Stimulated activated CD8-positive, alpha-beta memory T cell treated with anti-CD3 and anti-CD28 coated beads, Interleukin-7, amount 100 ng/mL, for 24 hours (primary cell): ENCODE results near the gene CLK3.
A peak's percentile ranks its signal among the peaks of the same experiment; 100 is the strongest.
"Not testable (repeated sequence)": the region's sequence is repeated elsewhere in the genome, so short reads cannot be mapped to it uniquely, and the experiment has no call there.

Experiments
- DNase-seq: peaks from one replicate; pipeline ENCODE4 v3.0.0-alpha.2; 2020; ENCODE audit warnings: low read depth

Gene CLK3

DNA sequence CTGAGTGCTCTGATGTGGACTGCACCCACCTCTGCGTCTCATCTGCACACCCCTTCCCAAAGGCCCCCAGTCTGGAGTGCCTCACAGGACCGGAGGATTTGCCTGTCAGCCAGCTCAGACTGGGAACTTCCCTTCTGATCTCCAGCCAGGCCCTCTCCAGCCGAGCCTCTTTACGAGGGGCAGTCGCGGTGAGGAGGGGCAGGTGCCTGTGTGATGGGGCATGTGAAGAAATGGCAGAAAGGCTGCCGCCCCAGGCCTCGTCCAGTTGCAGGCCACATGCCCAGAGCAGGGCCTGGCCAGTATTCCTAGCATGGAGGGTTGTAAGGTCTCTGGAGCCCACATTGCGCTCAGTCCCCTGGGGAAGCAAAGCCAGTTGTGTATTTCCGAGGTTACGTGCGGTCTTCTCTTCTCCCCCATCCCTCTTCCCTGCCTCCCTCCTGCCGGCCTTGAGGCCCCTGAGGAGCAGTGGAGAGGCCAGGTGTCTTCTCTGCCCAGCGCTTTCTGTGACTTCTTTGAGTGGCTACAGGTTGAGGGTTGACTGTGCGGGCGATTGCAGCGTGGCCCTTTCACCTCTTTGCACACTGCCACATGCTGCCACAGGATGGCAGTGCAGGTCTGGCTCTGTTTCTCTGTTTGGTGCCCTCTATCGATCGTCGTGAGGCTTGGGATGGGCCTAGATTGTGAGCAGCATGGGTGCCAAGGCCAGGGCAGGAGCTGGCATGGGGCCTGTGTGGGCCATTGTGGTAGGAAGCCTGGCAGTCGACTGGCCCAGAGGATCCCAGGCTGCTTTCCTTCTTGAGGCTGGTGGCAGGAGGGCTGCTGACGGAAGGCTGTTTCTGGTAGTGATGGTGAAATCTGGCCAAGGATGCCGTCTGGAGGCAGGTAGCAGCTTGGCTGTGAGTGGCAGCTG is 5.3 kb downstream of the CLK3 start:
- DNase-seq, result no peak

DNA sequence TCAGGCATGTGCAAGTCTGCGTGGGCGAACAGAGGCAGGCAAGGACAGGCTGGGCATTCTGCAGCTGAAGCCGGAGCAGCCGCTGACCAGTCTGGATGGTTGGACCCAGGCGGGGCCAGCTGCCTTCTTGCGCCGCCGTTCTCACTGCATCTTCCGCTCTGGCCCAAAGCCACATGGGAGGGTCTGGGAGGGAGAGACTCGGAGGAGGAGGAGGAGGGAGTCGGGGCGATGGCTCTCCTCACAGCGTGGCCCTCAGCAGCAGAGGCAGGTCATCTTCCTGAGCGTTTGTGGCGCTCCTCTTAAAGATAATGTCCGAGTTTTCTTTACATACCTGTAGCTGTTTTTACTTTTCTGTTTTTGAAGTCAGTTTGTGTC is 5.9 kb downstream of the CLK3 start:
- no peak for DNase-seq

DNA sequence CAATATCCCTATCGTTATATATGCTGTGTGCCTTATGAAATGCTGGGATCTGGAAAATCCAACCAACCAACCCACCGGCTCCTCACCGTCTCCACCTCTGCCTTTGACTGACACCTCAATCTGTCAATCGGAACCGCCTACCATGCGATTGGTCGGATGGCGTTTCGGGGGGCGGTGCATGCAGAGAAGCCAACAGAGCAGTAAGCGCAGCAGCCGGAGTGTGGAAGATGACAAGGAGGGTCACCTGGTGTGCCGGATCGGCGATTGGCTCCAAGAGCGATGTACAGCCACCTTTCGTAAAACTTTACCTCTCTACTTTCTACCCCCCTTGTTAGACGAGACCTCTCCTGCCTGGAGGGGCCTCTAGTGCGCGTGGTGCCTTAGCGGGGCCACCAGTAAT is 6.3 kb downstream of the CLK3 start:
- no peak for DNase-seq

DNA sequence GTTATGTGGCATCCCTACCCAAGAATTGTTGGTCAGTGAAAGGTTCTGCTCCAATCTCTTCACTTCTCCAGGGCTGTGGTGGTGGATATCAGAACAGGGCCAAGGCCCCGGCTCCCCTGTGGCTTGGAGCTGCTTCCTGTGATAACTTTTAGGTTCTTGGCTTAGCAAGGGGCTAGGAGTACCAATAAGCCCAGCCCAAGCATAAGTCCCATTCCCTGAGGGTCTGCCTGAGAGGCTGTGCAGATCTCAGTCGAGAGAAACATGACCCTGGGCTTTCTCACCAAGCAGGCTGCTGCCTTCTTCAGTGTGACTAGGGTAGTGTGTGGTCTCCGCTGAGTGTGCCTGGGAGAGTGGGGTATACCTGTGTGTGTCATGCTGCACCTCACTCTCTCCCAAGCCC is 7.1 kb downstream of the CLK3 start:
- DNase-seq, result no peak

DNA sequence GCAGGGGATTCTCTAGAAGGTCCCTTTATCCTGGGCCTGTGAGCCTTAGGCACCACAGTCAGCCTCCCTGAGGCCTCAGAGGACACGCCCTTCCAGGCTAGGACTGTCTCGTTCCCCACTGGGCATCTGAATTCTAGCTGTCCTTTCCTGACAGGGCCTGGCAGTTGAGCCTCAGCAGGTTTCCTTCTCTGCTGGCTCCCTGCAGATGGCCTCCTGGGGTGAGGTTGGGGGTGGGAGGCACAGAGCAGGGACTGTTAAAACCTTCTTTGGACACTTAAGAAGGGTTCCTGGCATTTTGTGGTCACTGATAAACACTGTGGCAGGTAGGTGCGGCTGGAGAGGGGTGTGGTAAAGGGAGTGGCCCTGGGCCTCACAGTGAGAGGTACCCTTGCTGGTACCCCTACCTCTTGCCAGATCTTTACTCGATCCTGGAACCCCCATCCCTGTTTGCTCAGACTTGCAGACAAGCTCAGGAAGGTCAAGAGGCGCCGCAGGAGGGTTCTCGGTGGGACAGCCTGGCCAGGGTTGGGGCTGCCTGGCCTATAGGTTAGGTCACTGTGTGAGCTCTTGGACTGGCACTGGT is 8.5 kb downstream of the CLK3 start:
- DNase-seq, result no peak

DNA sequence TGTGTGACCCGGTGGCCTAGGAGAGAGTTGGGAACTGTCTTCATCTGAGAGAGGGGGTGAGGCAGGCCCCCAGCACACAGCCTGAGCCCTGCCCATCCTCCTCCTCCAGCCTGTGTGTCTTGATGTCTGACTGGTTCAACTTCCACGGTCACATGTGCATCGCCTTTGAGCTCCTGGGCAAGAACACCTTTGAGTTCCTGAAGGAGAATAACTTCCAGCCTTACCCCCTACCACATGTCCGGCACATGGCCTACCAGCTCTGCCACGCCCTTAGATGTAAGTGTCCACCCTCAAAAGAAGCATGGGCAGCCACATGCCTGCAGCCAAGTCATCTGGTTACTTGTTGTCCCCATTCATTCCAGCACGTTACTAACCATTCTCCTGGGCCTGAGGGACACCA is 10.1 kb downstream of the CLK3 start:
- no peak for DNase-seq

DNA sequence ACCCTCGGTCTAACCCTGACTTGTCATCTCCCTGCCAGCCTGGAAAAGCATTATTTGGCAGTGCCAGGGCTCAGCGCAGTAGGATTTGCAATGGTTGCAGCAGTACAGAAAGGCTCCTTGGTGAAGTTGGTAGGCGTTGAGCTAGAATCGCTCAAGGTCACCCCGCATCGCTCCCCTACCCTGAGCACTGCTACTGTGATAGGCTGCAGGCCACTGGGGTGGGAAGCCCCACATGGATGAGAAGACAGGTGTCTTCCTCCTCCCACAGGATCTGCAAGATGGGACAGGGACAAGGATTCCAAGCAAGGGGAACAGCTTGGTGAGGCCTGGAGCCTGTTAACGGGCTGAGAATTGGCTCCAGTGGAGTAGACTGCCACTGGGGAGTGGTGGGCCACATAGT is 10.7 kb downstream of the CLK3 start:
- DNase-seq, result no peak

DNA sequence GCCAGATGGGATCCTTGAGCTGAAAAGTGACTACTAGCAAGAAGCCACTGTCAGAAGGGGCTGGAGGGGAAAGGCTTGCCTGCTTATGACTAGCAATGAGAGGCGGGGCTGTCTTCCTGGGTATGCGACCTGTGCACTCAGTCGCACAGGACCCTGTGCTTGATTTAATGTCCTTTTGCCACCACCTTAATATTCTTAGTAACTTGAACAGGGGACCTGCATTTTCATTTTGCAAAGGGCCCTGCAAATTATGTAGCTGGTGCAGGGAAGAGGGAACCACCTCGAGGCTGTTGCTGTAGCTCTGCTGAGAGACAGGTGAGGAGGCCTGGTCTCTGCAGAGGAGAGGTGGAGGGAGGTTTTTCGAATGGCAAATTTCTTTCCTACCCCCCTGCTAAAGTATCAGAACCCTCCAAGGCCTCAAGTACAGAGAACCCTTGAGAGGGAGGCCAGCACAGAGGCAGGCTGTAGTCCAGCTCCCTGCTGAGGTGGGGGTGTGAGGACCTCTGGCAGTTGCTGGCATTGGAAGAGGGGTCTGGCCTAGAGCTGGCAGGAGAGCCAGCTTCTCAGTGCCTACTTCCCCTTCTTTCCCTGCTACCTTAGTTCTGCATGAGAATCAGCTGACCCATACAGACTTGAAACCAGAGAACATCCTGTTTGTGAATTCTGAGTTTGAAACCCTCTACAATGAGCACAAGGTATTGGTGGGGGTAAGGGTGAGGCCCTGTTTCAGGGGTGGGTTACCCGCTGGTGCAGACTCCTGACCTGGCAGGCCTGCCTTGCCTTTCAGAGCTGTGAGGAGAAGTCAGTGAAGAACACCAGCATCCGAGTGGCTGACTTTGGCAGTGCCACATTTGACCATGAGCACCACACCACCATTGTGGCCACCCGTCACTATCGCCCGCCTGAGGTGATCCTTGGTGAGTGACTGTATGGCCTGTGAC is 11.4 kb downstream of the CLK3 start:
- no peak for DNase-seq

DNA sequence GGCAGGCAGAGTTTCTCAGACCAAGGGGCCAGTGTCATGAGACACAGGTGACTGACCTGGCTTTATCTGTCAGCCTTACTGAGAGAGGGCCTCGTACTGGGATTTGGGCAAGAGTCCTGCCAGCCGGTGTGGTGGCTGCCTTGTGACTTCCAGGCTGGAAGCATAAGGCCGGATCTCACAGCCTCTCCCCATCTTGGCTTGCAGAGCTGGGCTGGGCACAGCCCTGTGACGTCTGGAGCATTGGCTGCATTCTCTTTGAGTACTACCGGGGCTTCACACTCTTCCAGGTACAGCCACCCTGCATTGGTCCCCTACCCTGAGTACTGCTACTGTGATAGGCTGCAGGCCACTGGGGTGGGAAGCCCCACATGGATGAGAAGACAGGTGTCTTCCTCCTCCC is 12.1 kb downstream of the CLK3 start:
- no peak for DNase-seq

DNA sequence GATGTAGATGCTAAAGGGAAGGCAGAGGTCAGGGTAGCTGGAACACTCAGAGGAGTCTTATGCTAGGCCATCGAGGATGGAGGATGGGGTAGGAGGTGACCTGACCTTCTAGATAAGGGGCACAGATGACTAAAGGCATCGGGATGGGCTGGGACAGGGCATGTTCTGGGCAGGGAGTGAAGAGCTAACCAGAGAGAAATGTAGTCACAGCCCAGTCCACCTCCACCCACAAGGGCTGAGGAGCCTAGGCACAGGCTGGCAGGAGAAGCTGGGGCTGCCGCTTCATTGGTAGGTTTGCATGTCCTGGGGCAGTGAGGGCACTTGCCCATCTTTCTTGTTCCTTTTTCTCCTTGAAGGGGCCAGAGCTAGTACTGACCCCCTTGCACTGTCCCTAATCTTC is 12.6 kb downstream of the CLK3 start:
- DNase-seq, result no peak

DNA sequence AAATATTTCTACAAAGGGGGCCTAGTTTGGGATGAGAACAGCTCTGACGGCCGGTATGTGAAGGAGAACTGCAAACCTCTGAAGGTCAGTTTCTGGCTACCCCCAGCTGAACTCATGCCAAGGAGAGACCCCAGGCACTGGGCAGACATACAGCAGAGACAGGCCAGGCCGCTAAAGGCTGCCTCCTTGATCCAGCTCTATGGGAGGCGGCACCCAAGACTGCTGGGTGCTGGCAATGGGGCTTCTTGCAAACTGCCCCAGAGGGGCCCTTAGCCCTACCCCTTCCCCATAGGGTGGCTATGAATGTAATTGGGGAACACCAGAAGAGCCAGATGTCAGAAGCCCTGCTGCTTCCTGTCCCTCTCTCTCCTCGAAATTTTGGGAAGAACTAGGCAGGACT is 13.3 kb downstream of the CLK3 start:
- DNase-seq, result no peak

DNA sequence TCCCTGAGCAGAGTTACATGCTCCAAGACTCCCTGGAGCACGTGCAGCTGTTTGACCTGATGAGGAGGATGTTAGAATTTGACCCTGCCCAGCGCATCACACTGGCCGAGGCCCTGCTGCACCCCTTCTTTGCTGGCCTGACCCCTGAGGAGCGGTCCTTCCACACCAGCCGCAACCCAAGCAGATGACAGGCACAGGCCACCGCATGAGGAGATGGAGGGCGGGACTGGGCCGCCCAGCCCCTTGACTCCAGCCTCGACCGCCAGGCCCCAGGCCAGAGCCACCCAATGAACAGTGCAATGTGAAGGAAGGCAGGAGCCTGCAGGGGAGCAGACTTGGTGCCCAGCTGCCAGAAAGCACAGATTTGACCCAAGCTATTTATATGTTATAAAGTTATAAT is 14.1 kb downstream of the CLK3 start:
- not testable (repeated sequence) for DNase-seq

DNA sequence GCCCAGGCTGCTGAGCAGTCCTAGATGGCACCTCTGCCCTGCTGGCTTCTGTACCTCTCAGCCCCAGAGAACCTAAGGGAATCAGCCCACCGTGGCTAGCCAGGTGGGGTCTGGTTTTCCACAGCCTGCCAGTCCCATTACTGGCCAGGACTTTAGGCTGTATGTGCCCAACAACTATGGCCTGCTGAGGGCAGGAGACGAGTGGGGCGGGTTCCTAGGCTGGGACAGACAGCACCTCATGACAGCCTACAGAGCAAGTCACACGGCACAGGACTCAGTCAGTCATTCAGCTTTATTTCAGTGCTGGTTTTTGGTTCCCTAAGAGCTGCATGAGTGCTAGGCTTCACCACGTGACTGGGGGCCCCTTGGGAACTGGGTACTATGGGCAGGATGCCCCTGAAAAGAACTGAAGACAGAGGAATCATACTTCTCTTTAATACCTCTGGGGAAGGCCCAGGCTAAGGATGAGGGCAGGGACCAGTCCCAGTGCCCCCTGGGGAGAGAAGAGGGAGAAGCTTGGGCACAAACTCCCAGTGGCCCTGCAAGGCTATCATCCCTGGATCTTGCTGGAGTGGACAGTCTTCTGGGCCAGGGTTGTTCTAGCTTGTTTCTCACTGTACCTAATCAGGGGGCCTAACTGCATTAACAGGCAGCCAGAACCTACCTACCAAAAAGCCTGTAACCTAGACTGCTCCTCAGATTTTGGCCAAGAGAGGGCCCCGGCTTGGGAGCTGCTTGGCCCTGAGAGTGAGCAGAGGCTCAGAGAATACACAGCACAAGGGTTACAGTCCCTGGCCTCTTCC is 14.8 kb downstream of the CLK3 start:
- no peak for DNase-seq

DNA sequence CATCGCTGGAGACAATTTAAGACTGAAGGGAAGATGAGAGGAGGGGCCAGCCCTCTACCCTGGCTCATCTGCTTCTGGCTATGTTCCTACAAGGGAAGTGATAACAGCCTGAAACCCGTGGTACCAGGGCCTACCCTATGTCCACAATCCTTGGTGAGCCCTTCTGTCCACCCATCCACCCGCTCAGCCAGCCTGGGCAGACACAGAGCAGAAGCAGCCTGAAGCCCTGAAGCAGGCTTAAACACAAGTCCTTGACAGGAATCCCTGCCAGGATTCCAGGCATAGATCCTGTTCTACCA is 15.4 kb downstream of the CLK3 start:
- no peak for DNase-seq

DNA sequence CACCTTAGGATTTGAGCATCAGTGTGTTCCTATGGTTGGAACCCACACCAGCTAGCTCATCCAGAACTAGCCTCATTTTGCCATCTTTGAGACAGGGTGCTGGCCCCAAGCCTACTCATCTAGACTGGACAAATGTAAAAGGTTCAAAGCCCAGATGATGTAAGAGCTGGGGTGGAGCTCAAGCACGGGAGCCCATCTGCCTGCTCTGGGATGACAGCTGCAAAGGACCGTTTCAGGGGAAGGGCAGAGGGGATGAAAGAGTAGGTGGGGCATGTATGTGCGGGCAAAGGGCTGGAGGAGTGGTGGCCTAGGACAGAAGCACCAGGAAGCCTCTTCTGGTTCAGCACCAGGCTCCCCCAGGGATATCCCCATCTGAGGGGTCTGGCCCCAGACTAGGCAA is 15.8 kb downstream of the CLK3 start:
- DNase-seq, result no peak

DNA sequence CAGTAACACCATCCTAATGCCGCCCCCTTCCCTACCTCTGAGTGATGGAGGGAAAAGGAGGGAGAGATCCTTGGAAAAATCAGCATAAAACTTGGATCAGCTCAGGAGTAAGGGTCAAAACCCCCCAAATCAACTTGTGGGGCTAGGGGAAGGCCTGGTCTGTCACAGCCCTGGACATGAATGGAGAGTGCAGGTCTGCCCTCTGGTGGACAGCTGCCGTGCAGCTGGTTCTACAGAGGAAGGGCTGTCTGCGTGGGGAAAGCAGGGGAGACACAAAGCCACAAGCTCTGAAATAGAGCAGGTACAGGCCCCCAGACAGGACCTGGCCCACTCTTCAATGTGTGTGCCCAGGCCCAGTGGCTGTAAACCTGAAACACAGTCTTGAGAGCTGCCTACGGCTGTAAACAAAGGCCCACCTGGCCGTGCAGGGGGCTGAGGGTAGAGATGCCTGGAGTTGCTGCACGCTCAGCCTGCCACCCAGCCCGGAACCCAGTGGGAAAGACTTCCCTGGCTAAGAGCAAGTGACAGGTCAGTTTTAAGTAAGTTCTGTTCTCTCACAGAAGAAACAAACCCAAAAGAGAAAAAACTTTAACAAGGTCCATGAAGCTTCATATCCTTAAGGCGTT is 16.4 kb downstream of the CLK3 start:
- peak; percentile 43 for DNase-seq

DNA sequence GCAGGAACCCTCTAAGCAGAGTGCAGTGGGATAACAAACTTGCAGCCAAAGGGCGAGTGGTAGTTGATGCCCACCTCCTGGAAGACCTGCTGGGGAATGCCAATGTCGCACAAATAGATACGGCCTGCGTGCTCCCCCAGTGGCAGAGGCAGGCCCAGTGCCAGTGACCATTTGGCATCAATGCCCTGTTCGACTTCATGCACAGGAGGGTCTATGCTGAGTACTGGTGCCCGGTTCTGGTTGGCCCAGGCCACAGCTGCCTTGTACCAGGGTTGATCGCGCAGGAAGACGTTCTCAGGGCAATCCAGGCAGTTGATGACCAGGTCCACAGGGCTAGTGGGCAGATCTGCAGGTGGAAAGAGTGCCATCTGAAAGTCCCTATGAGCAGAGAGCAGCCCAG is 17.0 kb downstream of the CLK3 start:
- no peak for DNase-seq

DNA sequence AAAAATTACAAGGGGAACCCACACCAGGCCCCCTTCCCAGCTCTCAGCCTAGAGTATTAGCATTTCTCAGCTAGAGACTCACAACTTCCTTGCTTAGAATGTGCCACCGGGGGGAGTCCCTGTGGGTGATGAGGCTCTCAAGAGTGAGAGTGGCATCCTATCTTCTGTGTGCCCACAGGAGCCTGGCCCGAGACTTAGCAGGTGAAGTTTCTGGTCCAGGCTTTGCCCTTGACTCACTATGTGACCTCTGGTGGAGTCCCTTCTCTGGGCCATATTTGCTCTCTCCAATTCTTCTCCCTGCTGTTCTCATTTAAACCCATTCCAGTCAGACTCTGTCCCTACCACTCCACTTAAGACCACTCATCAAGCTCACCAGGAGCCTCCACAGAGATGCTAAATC is 18.1 kb downstream of the CLK3 start:
- no peak for DNase-seq

DNA sequence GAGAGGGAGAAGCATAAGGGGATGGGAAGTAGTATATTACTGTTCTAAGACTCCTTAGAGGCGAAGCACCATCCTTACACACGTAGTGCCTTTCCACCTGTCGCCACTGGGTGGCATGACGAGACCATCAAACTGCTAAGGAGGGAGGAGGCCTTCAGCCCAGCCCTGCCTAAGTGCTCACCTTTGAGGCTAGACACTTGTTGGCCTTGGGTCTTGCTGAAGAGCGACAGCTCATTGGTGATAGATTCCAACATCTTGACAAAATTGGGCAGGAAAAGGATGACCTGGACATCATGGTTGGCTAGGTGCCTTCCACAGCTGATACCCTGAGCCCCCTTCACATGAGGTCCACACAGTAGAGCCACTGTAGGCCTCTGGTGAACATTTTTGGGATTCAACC is 19.6 kb downstream of the CLK3 start:
- peak; percentile 49 for DNase-seq

DNA sequence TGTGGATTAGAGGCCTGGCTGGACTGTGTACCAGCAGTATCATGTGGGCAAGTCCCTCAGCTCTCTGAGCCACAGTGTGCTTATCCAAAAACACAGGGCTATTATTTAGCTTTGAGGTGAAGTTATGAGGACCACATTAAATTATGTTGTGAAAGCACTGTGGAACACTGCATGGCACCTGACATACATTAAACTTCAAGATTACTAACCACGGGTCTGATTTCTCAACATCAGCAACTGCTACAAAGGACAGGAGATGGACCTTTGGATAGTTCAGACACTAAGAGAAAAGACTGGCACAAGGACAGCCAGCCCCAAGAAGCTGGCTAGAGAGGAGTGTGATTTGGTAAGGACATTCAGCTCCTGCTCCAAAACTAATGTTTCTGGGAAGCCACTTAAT is 21.3 kb downstream of the CLK3 start:
- no peak for DNase-seq

DNA sequence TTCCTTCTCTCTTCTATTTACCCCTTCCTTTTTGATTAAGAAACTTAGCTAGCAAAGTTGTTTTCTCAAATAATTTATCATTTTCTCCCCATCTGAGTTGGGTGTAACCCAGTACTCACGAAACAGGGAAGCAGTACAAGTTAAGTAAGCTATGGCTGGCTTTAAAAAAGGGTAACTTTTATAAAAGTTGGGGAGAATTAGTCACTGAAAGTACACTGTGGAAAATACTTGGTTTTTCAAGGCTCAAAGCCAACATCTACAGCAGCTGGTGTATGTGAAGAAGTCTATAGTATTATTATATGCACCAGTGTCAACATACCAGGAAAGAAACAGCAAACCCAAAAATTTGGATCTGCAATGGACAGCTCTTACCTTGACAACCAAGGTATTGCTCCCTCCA is 25.5 kb downstream of the CLK3 start:
- no peak for DNase-seq

DNA sequence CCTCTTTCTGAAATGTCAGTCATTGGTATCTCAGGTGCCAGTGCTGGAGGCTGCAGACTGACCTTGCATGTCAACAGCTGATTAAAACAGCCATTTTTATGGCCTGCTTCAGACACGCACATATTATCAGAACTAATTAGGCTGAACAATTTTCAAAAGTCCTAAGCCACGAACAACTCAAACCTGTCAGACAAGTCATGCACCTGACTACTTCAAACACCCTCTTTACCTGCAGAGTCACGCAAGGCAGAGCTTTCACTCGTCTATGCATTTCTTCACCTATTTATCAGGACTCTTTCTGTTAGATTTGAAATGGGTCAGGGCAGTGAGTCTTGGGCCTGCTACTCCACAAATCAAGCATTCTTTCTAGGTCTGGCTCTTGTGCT is 26.7 kb downstream of the CLK3 start:
- DNase-seq, result no peak
